ENCODE measurements around the gene ITGB4.

GRCh38 chr17:75724016-75725003 is 3.1 kb downstream of the ITGB4 start:
- TF ChIP-seq, protein P1, sequence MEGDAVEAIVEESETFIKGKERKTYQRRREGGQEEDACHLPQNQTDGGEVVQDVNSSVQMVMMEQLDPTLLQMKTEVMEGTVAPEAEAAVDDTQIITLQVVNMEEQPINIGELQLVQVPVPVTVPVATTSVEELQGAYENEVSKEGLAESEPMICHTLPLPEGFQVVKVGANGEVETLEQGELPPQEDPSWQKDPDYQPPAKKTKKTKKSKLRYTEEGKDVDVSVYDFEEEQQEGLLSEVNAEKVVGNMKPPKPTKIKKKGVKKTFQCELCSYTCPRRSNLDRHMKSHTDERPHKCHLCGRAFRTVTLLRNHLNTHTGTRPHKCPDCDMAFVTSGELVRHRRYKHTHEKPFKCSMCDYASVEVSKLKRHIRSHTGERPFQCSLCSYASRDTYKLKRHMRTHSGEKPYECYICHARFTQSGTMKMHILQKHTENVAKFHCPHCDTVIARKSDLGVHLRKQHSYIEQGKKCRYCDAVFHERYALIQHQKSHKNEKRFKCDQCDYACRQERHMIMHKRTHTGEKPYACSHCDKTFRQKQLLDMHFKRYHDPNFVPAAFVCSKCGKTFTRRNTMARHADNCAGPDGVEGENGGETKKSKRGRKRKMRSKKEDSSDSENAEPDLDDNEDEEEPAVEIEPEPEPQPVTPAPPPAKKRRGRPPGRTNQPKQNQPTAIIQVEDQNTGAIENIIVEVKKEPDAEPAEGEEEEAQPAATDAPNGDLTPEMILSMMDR (conservative IDR thresholded peaks at IDR 0.05 in 1 of 2, IDR thresholded peaks at IDR 0.05 in 1 of 2; ENCODE audit: extremely low read depth in 1 of 2, insufficient read depth in 1 of 2, low read depth in 1 of 2, low read length in 2 of 2) = no peak
- TF ChIP-seq EZH2 (IDR thresholded peaks at IDR 0.05; ENCODE audit: borderline replicate concordance, low read length) = no peak

Data from mammary epithelial cell (primary cell).